Activated naive CD4-positive, alpha-beta T cell (primary cell): ENCODE results near the gene AP4E1.
"Not testable (repeated sequence)": the region's sequence is repeated elsewhere in the genome, so short reads cannot be mapped to it uniquely, and the experiment has no call there.

ENCODE experiments used
- DNase-seq, 4 experiments: peaks; one replicate each; lab custom pipeline; 2025; lab: John Stamatoyannopoulos, UW

AP4E1 gene

DNA sequence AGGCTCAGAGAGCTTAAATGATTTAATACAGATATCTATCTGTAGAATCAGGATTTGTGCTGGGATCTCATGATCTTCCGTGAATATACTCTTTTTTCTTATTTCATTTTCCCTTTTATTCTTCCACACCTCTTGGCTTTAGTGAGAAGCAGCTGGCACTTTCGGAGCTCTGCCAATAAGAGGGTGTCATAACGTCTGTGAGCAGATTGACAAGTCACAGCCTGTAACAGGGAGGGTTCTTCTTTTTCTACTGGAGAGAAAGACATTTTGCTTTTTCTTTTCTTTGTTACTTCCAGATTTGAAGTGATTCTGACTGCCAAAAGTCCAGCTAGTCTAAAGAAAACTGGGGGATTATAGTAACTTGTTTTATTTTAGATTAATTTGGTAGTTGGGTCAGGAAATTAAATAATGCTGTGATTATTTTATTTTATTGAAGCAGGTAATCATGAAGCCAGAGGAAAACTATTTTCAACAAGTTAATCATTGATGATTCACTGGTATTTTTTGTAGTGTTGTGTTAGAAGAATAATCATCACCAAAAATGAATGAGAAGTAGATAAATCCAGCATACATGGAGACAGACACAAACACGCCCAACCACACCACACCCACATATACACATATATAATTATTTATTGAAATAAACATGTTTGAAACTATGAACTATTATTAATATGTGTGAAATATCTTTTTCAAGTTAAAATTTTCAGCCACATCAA, 116.4 kb downstream of the AP4E1 start:
- DNase-seq, result no peak

DNA sequence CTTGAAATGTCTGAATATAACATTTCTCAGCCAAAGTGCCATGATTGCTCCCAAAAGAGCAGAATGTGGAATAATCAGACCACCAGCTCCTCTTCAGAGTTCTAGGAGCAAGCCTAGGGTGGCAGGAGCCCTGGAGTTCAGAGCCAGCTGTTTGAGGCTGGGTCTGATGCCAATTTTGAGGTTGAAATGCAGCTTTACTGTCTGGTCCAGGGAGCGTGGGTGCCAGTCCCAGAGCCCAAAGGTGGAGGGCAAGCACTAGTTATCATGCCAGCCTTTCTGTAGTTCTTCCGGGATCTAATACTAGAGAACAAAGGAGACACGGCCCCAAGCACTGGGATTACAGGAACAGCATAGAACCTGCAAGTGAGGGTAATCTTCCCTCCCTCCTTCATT, 117.0 kb downstream of the AP4E1 start:
- DNase-seq, result no peak

DNA sequence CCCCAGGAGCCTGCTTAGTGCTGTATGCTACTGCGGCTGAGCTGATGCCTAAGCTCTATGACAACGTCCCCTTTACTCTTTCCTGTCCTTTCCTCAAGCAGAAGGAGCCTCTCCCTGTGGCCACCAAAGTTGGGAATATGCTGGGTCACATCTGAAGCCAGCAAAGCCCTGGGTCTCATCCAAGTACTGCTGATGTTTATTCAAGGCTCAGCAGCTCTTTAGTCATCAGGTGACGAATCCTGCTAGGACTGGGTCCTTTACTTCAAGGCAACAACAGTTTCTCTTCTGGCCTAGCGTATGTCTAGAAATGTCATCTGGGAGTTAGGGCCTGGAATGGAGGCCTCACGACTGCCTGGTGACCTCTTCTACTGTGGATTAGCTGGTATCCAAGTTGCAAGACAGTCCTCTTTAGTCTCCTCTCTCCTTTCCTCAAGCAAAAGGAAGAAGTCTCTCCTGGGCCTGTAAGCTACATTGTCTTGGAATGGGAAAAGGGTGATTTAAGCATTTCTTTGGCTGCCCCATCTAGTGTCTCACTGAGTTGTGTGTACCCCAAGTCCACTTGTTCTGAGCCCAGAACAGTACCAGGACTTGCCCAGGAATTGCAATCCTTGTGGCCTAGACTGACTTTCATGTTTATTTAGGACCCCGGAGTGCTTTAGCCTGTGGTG, 122.3 kb downstream of the AP4E1 start:
- no peak for DNase-seq

DNA sequence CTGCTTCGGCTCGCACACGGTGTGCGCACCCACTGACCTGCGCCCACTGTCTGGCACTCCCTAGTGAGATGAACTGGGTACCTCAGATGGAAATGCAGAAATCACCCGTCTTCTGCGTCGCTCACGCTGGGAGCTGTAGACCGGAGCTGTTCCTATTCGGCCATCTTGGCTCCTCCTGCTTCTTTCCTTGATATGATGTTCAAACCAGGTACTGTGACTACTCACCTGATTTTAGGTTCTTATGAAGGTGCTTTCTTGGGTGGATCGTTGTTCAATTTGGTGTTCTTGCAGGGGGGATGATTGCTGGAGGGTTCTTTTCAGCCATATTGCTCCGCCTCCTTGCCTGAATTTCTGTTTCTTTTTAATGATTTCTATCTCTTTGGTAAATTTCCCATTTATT, 129.0 kb downstream of the AP4E1 start:
- not testable (repeated sequence) for DNase-seq

DNA sequence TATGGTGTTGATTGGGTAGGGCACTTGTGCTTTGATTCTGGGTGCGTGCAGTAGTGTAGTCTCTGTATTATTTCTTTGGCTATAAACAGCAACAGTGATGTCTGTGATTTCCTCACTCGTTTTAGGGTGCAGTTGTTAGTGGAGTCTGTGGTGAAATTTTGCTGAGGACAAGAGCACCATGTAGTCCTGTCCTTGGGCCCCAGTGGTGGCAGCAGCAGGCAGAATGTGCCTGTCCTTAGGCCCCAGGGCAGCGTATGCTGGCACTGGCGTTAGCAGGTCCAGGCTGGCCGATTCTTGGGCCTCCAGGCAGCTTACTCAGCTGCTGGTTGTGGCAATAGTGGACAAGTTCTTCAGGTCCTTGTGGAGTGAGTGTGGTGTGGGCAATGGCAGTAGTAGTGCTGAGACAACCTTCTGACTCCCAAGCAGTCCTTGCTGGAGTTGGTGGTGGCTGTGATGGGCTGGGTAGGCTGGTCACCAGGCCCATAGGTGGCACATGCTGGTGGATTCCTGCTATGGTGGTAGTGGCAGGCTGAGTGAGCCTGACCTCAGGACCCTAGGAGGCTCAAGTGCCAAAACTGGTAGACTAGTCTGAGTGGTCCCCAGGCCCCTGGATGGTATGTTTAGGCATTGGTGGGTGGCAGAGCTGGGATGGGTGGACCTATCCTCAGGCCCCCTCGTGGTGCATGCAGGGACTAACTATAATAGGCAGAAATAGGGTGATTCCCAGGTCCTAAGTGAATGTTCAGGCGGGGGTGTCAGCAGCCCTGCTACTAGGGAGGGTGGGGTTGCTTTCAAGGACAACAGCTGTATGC, 129.9 kb downstream of the AP4E1 start:
- DNase-seq, result no peak

DNA sequence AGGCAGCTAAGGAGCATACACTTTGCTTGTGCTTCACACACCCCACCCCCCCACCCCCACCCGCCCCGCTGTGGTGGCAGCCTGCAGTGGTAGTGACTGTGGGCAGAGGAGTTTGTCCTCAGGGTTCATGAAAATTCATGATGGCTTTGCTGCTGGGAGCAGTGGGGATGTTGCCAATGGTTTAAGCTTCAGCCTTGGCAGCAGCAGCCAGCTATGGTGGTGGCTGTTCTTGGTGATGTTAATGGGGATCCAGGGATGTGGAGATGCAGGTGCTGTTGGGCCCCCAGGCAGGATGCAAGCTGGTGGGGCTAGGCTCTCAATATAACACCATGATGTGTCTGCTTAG, 130.5 kb downstream of the AP4E1 start:
- DNase-seq, result no peak

DNA sequence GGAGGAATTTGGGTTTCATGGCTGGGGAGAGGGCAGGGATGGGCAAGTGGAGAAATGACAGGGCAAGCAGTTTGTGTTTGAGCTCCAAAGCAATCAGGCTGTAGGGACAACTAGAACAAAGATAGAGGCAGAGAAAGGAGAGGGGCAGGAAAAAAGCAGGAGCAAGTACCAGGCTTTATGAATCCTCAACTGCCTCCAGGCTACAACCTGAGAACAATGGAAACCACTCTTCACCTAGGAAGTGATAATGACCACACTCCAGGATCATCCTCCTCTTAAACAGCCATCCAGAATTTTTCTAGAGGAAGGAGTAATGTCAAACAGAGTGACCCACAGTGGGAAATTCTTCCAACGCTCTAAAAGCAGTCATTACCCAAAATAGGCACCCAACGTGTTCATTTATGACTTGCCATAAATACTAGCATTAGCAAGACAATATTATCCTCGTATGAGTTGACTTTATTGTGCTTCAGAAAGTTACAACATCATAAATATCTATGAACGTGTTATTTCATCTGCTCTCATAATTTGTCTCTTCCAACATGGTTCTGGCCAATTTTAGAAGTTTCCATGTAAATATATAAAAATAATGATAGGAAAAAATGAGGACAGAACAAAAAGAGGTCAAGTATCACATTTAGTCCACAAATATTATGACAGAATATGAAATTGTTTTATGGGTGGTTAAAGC, 135.7 kb downstream of the AP4E1 start:
- no peak for DNase-seq

DNA sequence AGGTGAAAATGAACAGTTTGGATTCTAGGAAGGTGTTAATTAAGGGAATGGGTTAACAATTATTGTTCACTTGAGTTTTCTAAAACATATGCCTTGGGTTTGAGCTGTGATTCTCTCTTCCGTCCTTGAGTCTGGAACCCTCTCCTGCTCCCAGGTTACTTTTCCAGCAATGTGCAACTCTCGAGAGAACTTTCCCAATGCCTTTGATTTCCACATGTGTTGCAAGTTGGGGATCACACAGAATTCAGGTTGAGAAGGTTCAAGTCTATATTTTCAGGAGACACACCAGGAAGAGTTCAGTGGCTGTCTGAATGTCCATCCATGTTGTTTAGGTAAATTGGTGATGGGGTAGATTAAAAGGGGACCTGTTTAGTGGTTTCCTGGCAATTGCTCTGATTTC, 137.5 kb downstream of the AP4E1 start:
- no peak for DNase-seq

DNA sequence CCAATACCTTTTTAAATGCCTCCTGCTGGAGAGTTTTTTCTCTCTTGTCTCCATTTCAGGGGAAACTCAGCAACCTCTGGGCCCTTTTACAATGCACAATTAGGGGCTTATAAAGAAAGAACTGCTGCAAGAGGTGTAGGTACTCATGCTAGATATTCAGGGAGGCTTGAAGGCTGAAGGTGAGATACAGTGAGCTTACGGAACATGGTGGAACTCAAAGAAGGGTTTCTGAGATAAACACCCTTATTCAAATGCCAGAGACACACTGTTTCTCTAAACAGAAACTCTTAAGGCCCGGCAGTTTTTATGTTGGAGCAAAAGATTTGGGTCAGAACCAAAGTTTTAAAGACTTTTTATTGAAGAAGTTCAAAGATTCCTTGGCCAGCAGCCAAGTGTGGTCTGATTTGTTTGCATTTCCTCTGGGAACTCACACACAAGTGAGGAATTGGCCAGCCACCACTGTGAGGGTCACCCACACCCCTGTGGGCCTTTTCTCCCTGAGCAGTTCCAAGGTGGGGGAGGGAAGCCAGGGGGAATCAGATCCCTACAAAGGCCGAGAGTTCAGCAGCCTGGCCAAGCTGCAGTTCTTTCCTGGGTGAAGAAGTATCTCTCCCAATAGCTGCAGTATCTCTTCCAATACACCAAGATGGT, 138.4 kb downstream of the AP4E1 start:
- DNase-seq, result no peak

DNA sequence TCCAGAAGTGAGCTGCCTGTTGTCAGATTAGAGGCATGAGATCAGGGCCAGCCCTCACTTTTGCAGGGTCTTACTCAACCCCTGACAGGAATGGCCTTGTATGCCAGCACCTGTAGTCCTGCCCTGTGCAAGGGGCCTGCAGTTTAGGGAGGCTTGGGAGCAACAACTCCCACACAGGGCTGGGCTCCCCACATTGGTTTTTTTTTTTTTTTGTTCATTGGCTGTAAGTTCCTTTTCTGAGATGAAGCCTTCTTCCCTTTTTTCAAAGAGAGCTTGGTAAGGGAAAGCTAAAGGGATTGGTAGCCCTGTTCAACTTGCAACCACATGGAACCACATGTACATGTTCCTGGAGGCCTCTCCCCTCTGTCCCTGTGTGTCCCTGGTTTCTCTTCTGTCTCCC, 139.8 kb downstream of the AP4E1 start:
- no peak for DNase-seq

DNA sequence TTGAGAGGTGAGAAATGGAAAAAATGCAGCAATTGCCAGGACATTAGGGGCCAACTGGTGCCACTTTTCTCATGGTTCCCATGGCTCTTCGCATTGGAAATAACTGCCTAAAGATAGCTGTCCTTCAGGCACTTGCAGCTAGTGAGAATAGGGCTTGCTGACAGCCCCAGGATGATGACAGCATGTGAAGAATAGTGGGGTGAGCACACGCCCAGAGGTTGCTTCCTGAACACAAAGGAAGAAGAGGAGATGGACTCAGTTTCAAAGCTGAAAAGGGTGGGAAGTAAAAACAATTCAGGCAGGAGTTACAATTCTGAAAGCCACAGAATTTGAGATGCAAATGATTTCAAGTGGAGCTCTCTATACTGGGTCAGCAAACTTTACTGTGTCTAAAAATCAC, 140.6 kb downstream of the AP4E1 start:
- DNase-seq, result no peak

DNA sequence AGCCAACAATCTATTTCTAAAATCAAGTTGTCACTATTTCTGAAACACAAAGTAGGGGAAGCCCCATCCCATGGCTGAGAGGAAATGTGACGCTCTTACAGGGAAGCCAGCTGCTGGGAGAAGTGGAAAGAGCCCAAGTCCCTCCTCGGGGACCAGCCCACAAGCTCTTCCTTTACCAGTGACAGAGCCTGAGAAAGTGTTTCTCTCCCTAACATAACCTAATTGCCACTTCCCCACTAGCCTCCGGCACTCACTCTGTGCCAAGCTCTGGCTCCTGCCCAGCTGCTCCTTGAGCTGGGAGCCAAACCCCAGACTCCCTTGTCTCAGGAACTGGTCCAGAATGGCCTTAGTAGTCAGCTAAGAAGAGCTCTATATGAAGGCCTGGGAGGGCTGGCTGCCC, 143.3 kb downstream of the AP4E1 start:
- no peak for DNase-seq

DNA sequence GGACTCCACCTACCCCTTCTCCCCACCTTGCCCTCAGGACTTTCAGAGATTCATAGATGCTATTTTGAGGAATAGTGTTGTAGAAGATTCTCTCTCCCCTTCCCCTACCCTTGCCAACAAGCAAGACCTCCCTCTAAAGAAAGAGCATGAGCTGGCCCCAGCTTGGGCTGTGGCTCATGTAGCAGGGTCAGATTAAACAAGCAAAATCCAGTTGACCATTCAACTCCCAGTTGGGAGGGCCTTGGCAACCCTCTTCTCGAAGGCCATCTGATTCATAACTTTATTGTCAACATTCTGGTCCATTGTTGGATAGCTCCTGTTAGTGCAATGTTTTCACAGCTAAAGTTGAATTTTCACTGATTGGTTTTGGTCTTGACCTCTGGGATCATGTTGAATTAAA, 145.1 kb downstream of the AP4E1 start:
- DNase-seq, result no peak

DNA sequence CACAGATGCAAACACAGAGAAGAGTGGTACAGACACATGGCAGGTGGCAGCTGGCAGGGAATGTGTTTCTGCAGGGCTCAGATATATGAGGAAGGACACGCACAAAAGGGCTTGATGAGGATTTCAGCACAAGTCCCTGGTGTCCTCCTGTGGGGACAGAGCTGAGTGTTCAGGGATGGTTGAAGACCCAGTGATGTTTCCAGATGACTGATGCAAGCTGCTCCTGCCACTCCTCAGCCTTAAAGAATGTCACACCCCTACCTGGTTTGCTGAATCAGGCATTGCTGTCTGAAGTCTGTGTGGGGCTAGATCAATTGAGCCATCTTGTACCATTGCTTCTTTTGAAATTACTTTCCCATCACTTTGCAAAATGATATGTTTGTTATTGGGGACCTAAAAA, 146.1 kb downstream of the AP4E1 start:
- no peak for DNase-seq
